ENCODE data around the gene GREB1. TPM values are rescaled to one million over a fixed set of nuclear protein-coding genes. Genes with fewer than 3 reads are reported as not detected.
"Not testable (repeated sequence)": the region's sequence is repeated elsewhere in the genome, so short reads cannot be mapped to it uniquely, and the experiment has no call there.

GREB1 gene
- total RNA-seq, 2 experiments from 2014 or later = 0.10 to 0.29 TPM

- Mint-ChIP-seq H3K27ac (no peak overlapping the region), H3K4me3 (no peak overlapping the region), H3K9me3 (peaks cover 9% of the 10 kb centered on the region), H3K27me3 (peaks cover 13% of the 10 kb centered on the region), H3K4me1 (no peaks in the 10 kb centered on the region), H3K36me3 (ENCODE audit: low read depth) (peaks cover 1% of the 10 kb centered on the region)
- ChIA-PET CTCF (no interaction called here), POLR2A (no interaction called here)
- DNase-seq = no peak
Observed at GRCh38 chr2:11659851-11660250, 126.0 kb downstream of the GREB1 start.

DNA sequence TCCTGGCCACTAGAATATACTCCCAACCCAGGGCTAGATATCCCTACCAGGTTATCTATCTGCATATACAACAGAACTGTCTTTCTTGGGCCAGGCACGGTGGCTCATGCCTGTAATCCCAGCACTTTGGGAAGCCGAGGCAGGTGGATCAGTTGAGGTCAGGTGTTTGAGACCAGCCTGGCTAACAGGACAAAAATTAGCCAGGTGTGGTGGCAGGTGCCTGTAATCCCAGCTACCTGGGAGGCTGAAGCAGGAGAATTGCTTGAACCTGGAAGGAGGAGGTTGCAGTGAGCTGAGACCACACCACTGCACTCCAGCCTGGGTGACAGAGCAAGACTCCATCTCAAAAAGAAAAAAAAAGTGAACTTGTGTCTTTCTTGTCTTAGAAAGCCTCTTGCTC is 126.6 kb downstream of the GREB1 start:
- H3K27me3 Mint-ChIP-seq = peaks cover 13% of the 10 kb centered on the region
- H3K36me3 Mint-ChIP-seq (ENCODE audit: low read depth); POLR2A ChIA-PET; H3K4me3 Mint-ChIP-seq; H3K27ac Mint-ChIP-seq; DNase-seq; H3K9me3 Mint-ChIP-seq; H3K4me1 Mint-ChIP-seq: not testable (repeated sequence)
- CTCF ChIA-PET = interaction anchor here (1.0 kb wide), 1 partner anchor 23 kb away, joined by 3 read pairs; no protein-coding TSS in a partner anchor

GRCh38 chr2:11661891-11662435 is 128.1 kb downstream of the GREB1 start:
- Mint-ChIP-seq H3K36me3 (ENCODE audit: low read depth) (peaks cover 1% of the 10 kb centered on the region), H3K27me3 (peaks cover 13% of the 10 kb centered on the region), H3K27ac (no peak overlapping the region), H3K4me3 (no peak overlapping the region), H3K9me3 (peaks cover 9% of the 10 kb centered on the region), H3K4me1 (no peaks in the 10 kb centered on the region)
- DNase-seq = no peak
- CTCF ChIA-PET = no interaction called here
- POLR2A ChIA-PET = no interaction called here

DNA sequence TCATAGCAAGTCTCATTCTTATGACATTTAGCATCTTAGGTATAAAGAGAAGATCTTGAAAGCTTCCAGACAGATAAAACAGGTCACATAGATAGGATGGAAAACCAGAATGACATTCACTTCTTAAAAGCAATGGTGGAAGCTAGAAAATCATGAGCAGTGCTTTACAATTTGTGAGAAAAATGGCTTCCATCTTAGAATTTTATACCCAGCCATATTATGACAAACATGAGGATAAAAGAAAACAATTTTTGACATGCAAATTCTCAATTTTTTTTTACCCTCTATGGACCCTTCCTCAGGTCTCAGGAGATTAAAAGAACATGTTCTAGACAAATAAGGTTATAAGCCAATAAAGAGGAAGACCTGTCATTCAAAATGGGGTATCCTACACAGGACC is 129.0 kb downstream of the GREB1 start:
- ChIA-PET POLR2A (no interaction called here), CTCF (interaction anchor here (0.6 kb wide), 1 partner anchor 129 kb away, joined by 3 read pairs; no protein-coding TSS in a partner anchor)
- H3K4me1 Mint-ChIP-seq = no peaks in the 10 kb centered on the region
- H3K36me3 Mint-ChIP-seq (ENCODE audit: low read depth) = peaks cover 1% of the 10 kb centered on the region
- H3K27me3 Mint-ChIP-seq = peaks cover 10% of the 10 kb centered on the region
- no peak for DNase-seq
- H3K27ac Mint-ChIP-seq = no peak overlapping the region
- no peak overlapping the region for H3K4me3 Mint-ChIP-seq
- H3K9me3 Mint-ChIP-seq = peaks cover 9% of the 10 kb centered on the region

- H3K9me3 Mint-ChIP-seq = peaks cover 9% of the 10 kb centered on the region
- CTCF ChIA-PET = no interaction called here
- no peak for DNase-seq
Observed at GRCh38 chr2:11663427-11663826, 129.6 kb downstream of the GREB1 start.

DNA sequence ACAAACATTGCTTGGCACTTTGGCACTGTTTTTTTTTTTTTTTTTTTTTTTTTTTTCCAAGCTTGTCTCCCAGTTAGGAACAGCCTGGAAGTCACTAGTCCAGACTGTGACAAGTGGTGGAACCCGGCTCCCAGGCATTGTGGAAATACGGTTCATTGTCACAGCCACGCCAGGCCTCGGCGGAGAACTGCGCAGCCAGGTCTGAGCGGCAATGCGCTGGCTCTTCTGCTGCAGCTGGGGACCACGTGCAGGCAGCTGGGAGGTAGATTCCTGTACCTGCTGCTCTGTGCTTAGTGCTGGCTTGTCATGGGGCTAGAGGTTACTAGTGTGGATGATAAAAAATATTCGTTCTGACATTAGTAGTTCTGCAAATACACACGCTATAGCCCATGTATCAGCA is 131.2 kb downstream of the GREB1 start:
- POLR2A ChIA-PET = no interaction called here
- Mint-ChIP-seq H3K4me3 (no peak overlapping the region), H3K36me3 (ENCODE audit: low read depth) (peaks cover 1% of the 10 kb centered on the region), H3K27me3 (peaks cover 18% of the 10 kb centered on the region), H3K4me1 (peaks cover 3% of the 10 kb centered on the region), H3K27ac (no peak overlapping the region), H3K9me3 (peaks cover 9% of the 10 kb centered on the region)
- CTCF ChIA-PET = interaction anchor here (0.6 to 1.4 kb wide), 3 partner anchors 21 to 570 kb away, joined by 3 read pairs; no protein-coding TSS in a partner anchor
- DNase-seq = no peak

More at GRCh38 chr2:11663427-11663826, 129.6 kb downstream of the GREB1 start:
- Mint-ChIP-seq H3K4me1 (no peaks in the 10 kb centered on the region), H3K27ac (no peak overlapping the region), H3K36me3 (ENCODE audit: low read depth) (peaks cover 1% of the 10 kb centered on the region), H3K27me3 (peaks cover 11% of the 10 kb centered on the region), H3K4me3 (no peak overlapping the region)
- POLR2A ChIA-PET = no interaction called here

GRCh38 chr2:11665510-11666362 is 131.9 kb downstream of the GREB1 start:
- peaks cover 1% of the 10 kb centered on the region for H3K36me3 Mint-ChIP-seq (ENCODE audit: low read depth)
- H3K9me3 Mint-ChIP-seq = peaks cover 9% of the 10 kb centered on the region
- H3K4me1 Mint-ChIP-seq = peaks cover 6% of the 10 kb centered on the region
- no peak overlapping the region for H3K4me3 Mint-ChIP-seq
- DNase-seq = no peak
- CTCF ChIA-PET = interaction anchor here (0.6 to 1.4 kb wide), 3 partner anchors 21 to 571 kb away, joined by 3 read pairs; no protein-coding TSS in a partner anchor
- no peak overlapping the region for H3K27ac Mint-ChIP-seq
- POLR2A ChIA-PET = no interaction called here
- H3K27me3 Mint-ChIP-seq = peaks cover 24% of the 10 kb centered on the region

GRCh38 chr2:11667194-11667593 is 133.3 kb downstream of the GREB1 start:
- peaks cover 6% of the 10 kb centered on the region for H3K4me1 Mint-ChIP-seq
- H3K9me3 Mint-ChIP-seq = peaks cover 7% of the 10 kb centered on the region
- no peak for DNase-seq
- no peak overlapping the region for H3K27ac Mint-ChIP-seq
- peaks cover 23% of the 10 kb centered on the region for H3K27me3 Mint-ChIP-seq
- CTCF ChIA-PET = no interaction called here
- H3K36me3 Mint-ChIP-seq (ENCODE audit: low read depth) = peaks cover 1% of the 10 kb centered on the region
- POLR2A ChIA-PET = no interaction called here
- H3K4me3 Mint-ChIP-seq = no peak overlapping the region

- Mint-ChIP-seq H3K27me3 (peaks cover 26% of the 10 kb centered on the region), H3K4me3 (no peak overlapping the region), H3K36me3 (ENCODE audit: low read depth) (no peaks in the 10 kb centered on the region), H3K4me1 (peaks cover 7% of the 10 kb centered on the region), H3K9me3 (peaks cover 1% of the 10 kb centered on the region), H3K27ac (no peak overlapping the region)
- no peak for DNase-seq
- ChIA-PET CTCF (no interaction called here), POLR2A (no interaction called here)
Observed at GRCh38 chr2:11667866-11668637, 134.2 kb downstream of the GREB1 start.

GRCh38 chr2:11669454-11670291 is 135.8 kb downstream of the GREB1 start, which contains the start of gene NTSR2:
Gene NTSR2, minus strand, starts transcription at chr2:11670195. Its CDS starts 66 bp downstream, at chr2:11670129.
- no peaks in the 10 kb centered on the region for H3K36me3 Mint-ChIP-seq (ENCODE audit: low read depth)
- peaks cover 9% of the 10 kb centered on the region for H3K4me1 Mint-ChIP-seq
- H3K4me3 Mint-ChIP-seq = no peak within 1 kb of the TSS
- DNase-seq = peak; percentile 36
- no peaks in the 10 kb centered on the region for H3K9me3 Mint-ChIP-seq
- ChIA-PET POLR2A (no interaction called here), CTCF (no interaction called here)
- H3K27me3 Mint-ChIP-seq = peaks cover 29% of the 10 kb centered on the region
- H3K27ac Mint-ChIP-seq = no peak within 1 kb of the TSS

DNA sequence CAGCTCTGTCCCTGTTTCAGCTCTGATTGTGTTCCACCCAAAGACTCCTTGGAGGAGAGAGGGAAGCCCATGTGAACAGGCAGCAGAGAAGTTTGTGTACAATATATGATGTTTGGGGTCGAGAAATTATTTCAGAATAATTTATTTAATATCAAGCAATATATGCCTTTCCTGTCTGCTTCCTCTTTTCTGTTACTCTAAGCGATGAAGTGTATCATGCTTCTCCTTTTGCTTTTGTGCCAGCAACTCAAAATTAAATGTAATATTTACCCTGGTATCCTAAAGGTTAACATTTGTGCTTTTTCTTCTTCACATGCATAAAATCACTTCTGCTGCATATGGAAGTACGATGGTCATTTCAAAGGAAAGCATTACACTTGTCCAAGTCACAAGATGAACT is 138.6 kb downstream of the GREB1 start:
- no peaks in the 10 kb centered on the region for H3K36me3 Mint-ChIP-seq (ENCODE audit: low read depth)
- H3K9me3 Mint-ChIP-seq = no peaks in the 10 kb centered on the region
- ChIA-PET POLR2A (no interaction called here), CTCF (no interaction called here)
- no peak for DNase-seq
- H3K4me3 Mint-ChIP-seq = no peak overlapping the region
- H3K27ac Mint-ChIP-seq = no peak overlapping the region
- peaks cover 9% of the 10 kb centered on the region for H3K4me1 Mint-ChIP-seq
- peaks cover 51% of the 10 kb centered on the region for H3K27me3 Mint-ChIP-seq

GRCh38 chr2:11674983-11675382 is 141.1 kb downstream of the GREB1 start:
- DNase-seq = no peak
- ChIA-PET CTCF (no interaction called here), POLR2A (no interaction called here)
- Mint-ChIP-seq H3K4me1 (peaks cover 6% of the 10 kb centered on the region), H3K27me3 (peaks cover 49% of the 10 kb centered on the region), H3K4me3 (no peak overlapping the region), H3K27ac (no peak overlapping the region), H3K9me3 (no peaks in the 10 kb centered on the region), H3K36me3 (ENCODE audit: low read depth) (no peaks in the 10 kb centered on the region)
